ENCODE data around the gene SLC25A33.

SLC25A33 gene

GRCh38 chr1:9589144-9589718 is 50.0 kb downstream of the SLC25A33 start:
- DNase-seq (ENCODE audit: low read depth): no peak

GRCh38 chr1:9589719-9590157 is 50.5 kb downstream of the SLC25A33 start:
- DNase-seq (ENCODE audit: low read depth): no peak

GRCh38 chr1:9590201-9590600 is 50.9 kb downstream of the SLC25A33 start:
- no peak for DNase-seq (ENCODE audit: low read depth)

- DNase-seq (ENCODE audit: low read depth): no peak
These were observed 51.8 kb downstream of the SLC25A33 start for GRCh38 chr1:9590945-9591668.

GRCh38 chr1:9591669-9592509 is 52.6 kb downstream of the SLC25A33 start:
- DNase-seq (ENCODE audit: low read depth): no peak

- no peak for DNase-seq (ENCODE audit: low read depth)
These were observed 53.3 kb downstream of the SLC25A33 start for GRCh38 chr1:9592510-9593075.

GRCh38 chr1:9593147-9593491 is 53.9 kb downstream of the SLC25A33 start:
- DNase-seq (ENCODE audit: low read depth): no peak

- DNase-seq (ENCODE audit: low read depth): no peak
These were observed 54.5 kb downstream of the SLC25A33 start for GRCh38 chr1:9593492-9594465.

- no peak for DNase-seq (ENCODE audit: low read depth)
These were observed 55.3 kb downstream of the SLC25A33 start for GRCh38 chr1:9594471-9595155.

- DNase-seq (ENCODE audit: low read depth): no peak
These were observed 56.1 kb downstream of the SLC25A33 start for GRCh38 chr1:9595156-9595967.

- no peak for DNase-seq (ENCODE audit: low read depth)
These were observed 56.7 kb downstream of the SLC25A33 start for GRCh38 chr1:9595968-9596340.

- no peak for DNase-seq (ENCODE audit: low read depth)
These were observed 57.3 kb downstream of the SLC25A33 start for GRCh38 chr1:9596415-9597123.

- DNase-seq (ENCODE audit: low read depth): no peak
These were observed 58.4 kb downstream of the SLC25A33 start for GRCh38 chr1:9597361-9598315.

- DNase-seq (ENCODE audit: low read depth): no peak
These were observed 59.0 kb downstream of the SLC25A33 start for GRCh38 chr1:9598316-9598700.

GRCh38 chr1:9599741-9600140 is 60.5 kb downstream of the SLC25A33 start:
- no peak for DNase-seq (ENCODE audit: low read depth)

GRCh38 chr1:9600861-9601834 is 61.9 kb downstream of the SLC25A33 start:
- DNase-seq (ENCODE audit: low read depth): no peak

All from fibroblast of the conjunctiva (primary cell).